Hepatocyte (in vitro differentiated cells): Measurements from ENCODE around the gene CRIP2.

Experiments used
- CTCF ChIP-seq: fragments of 200-600 bp; sonication (generic); IDR thresholded peaks from 2 replicates; pipeline ENCODE4 v1.5.1; 2016; ENCODE audit warnings: antibody characterized with exemption, mild to moderate bottlenecking; ENCODE audit not compliant: poor library complexity
- EZH2 ChIP-seq: fragments of 200-600 bp; sonication (generic); IDR thresholded peaks from 2 replicates; pipeline ENCODE4 v1.6.1; 2016; ENCODE audit warnings: antibody characterized with exemption, mild to moderate bottlenecking, borderline replicate concordance

GRCh38 chr14:105474483-105475268 is at the start of gene CRIP2:
- TF ChIP-seq CTCF (no peak), EZH2 (no peak)
